MM.1S (cell line): ENCODE measurements around the gene PTPRN2.

ENCODE experiments used
- CTCF ChIP-seq: fragments of 300-600 bp; sonication (generic); IDR thresholded peaks from 2 replicates; pipeline ENCODE4 v1.5.1; 2016; ENCODE audit warnings: antibody characterized with exemption, low read length, mixed read lengths
- EZH2 ChIP-seq: fragments of 300-600 bp; sonication (generic); optimal IDR thresholded peaks from 2 replicates; pipeline ENCODE3; 2017; ENCODE audit warnings: low read depth, mild to moderate bottlenecking, antibody characterized with exemption, low read length, mixed read lengths

- TF ChIP-seq CTCF (no peak), EZH2 (no peak)
Observed at GRCh38 chr7:158050978-158051651, 536.5 kb downstream of the PTPRN2 start.
